ENCODE results near the gene MCEMP1. TPM values are rescaled to one million over a fixed set of nuclear protein-coding genes. Genes with fewer than 3 reads are reported as not detected.
A peak's percentile ranks its signal among the peaks of the same experiment; 100 is the strongest.

Gene MCEMP1
- total and polyA plus RNA-seq, 4 experiments from 2014 or later = not detected

- Histone ChIP-seq H3K4me3 (ENCODE audit: low read length in 2 of 2) (no peak overlapping the region), H3K36me3 (ENCODE audit: insufficient read depth, low read length) (no peaks in the 10 kb centered on the region), H3K4me1 (ENCODE audit: insufficient read depth, low read length) (peaks cover 25% of the 10 kb centered on the region), H3K27me3 (ENCODE audit: insufficient read depth, low read length) (peaks cover 11% of the 10 kb centered on the region), H3K9me3 (ENCODE audit: control insufficient read depth in 1 of 2, low read length in 2 of 2) (no peaks in the 10 kb centered on the region), H3K27ac (ENCODE audit: low read depth, low read length) (no peak overlapping the region)
- H3K27ac Mint-ChIP-seq = no peak overlapping the region
- no peak for DNase-seq
- ChIA-PET CTCF (ENCODE audit: partially characterized antibody) (interaction anchor here (2.2 kb wide), 1 partner anchor 8 kb away, joined by 4 read pairs; the partner anchor contains the start of gene TRAPPC5), POLR2A (ENCODE audit: partially characterized antibody) (no interaction called here)
- peaks cover 12 to 38% (median 25%) of the 10 kb centered on the region in 4 donors for H3K4me1 Mint-ChIP-seq
- no peaks in the 10 kb centered on the region for H3K36me3 Mint-ChIP-seq
- intact Hi-C loops (cut with micrococcal nuclease) = no loop called here
- peaks cover 25 to 39% of the 10 kb centered on the region in 2 donors for H3K27me3 Mint-ChIP-seq
- H3K9me3 Mint-ChIP-seq = peaks cover 0 to 2% (median 0%) of the 10 kb centered on the region in 8 donors
- H3K4me3 Mint-ChIP-seq = no peak overlapping the region
Observed at GRCh38 chr19:7672522-7672921, 4.4 kb upstream of the MCEMP1 start.

GRCh38 chr19:7674010-7675005 lies 2.6 kb upstream of the MCEMP1 start:
- no peaks in the 10 kb centered on the region for H3K36me3 Mint-ChIP-seq
- peak overlapping the region in 1 of 7 donors; percentile 15 for H3K27ac Mint-ChIP-seq
- ChIA-PET POLR2A (ENCODE audit: partially characterized antibody) (interaction anchor here (1.2 kb wide), 1 partner anchor 141 kb away, joined by 3 read pairs; no protein-coding TSS in a partner anchor), CTCF (ENCODE audit: partially characterized antibody) (no interaction called here)
- Histone ChIP-seq H3K27me3 (ENCODE audit: insufficient read depth, low read length) (peaks cover 11% of the 10 kb centered on the region), H3K4me3 (ENCODE audit: low read length in 2 of 2) (no peak overlapping the region), H3K4me1 (ENCODE audit: insufficient read depth, low read length) (peaks cover 31% of the 10 kb centered on the region), H3K27ac (ENCODE audit: low read depth, low read length) (no peak overlapping the region), H3K9me3 (ENCODE audit: control insufficient read depth in 1 of 2, low read length in 2 of 2) (no peaks in the 10 kb centered on the region), H3K36me3 (ENCODE audit: insufficient read depth, low read length) (no peaks in the 10 kb centered on the region)
- H3K4me1 Mint-ChIP-seq = peaks cover 15 to 53% (median 29%) of the 10 kb centered on the region in 4 donors
- intact Hi-C loops (cut with micrococcal nuclease) = no loop called here
- no peak for DNase-seq
- peaks cover 27 to 45% of the 10 kb centered on the region in 2 donors for H3K27me3 Mint-ChIP-seq
- H3K4me3 Mint-ChIP-seq = no peak overlapping the region
- peaks cover 0 to 2% (median 0%) of the 10 kb centered on the region in 8 donors for H3K9me3 Mint-ChIP-seq

GRCh38 chr19:7676376-7676775 lies 514 bp upstream of the MCEMP1 start:
- Histone ChIP-seq H3K36me3 (ENCODE audit: insufficient read depth, low read length) (no peaks in the 10 kb centered on the region), H3K27ac (ENCODE audit: low read depth, low read length) (no peak overlapping the region), H3K27me3 (ENCODE audit: insufficient read depth, low read length) (peaks cover 11% of the 10 kb centered on the region), H3K4me3 (ENCODE audit: low read length in 2 of 2) (no peak overlapping the region), H3K4me1 (ENCODE audit: insufficient read depth, low read length) (peaks cover 38% of the 10 kb centered on the region), H3K9me3 (ENCODE audit: control insufficient read depth in 1 of 2, low read length in 2 of 2) (no peaks in the 10 kb centered on the region)
- no peak for DNase-seq
- ChIA-PET CTCF (ENCODE audit: partially characterized antibody) (interaction anchor here (0.9 to 1.7 kb wide), 4 partner anchors 108 to 127 kb away, joined by 3 to 5 read pairs (median 4); no protein-coding TSS in a partner anchor), POLR2A (ENCODE audit: partially characterized antibody) (no interaction called here)
- Mint-ChIP-seq H3K4me1 (peaks cover 18 to 59% (median 31%) of the 10 kb centered on the region in 4 donors), H3K9me3 (peaks cover 0 to 2% (median 0%) of the 10 kb centered on the region in 8 donors), H3K27me3 (peaks cover 21 to 36% of the 10 kb centered on the region in 2 donors), H3K36me3 (peaks cover 0 to 2% of the 10 kb centered on the region in 2 donors), H3K27ac (peak overlapping the region in 2 of 7 donors; percentile 18 to 27), H3K4me3 (peak overlapping the region in 4 of 8 donors; percentile 43 to 79 (median 59))
- intact Hi-C loops (cut with micrococcal nuclease) = no loop called here

- peaks cover 0 to 2% (median 0%) of the 10 kb centered on the region in 8 donors for H3K9me3 Mint-ChIP-seq
- peaks cover 4 to 10% of the 10 kb centered on the region in 2 donors for H3K36me3 Mint-ChIP-seq
- POLR2A ChIA-PET (ENCODE audit: partially characterized antibody) = no interaction called here
- no peak overlapping the region for H3K27ac ChIP-seq (ENCODE audit: low read depth, low read length)
- H3K9me3 ChIP-seq (ENCODE audit: control insufficient read depth in 1 of 2, low read length in 2 of 2) = no peaks in the 10 kb centered on the region
- H3K4me3 Mint-ChIP-seq = peak overlapping the region in 2 of 8 donors; percentile 25 to 45
- peak overlapping the region in 1 of 7 donors; percentile 84 for H3K27ac Mint-ChIP-seq
- no peak overlapping the region for H3K4me3 ChIP-seq (ENCODE audit: low read length in 2 of 2)
- peaks cover 23 to 61% (median 38%) of the 10 kb centered on the region in 4 donors for H3K4me1 Mint-ChIP-seq
- peaks cover 4% of the 10 kb centered on the region for H3K36me3 ChIP-seq (ENCODE audit: insufficient read depth, low read length)
- CTCF ChIA-PET (ENCODE audit: partially characterized antibody) = interaction anchor here (0.9 to 2.6 kb wide), 4 partner anchors 110 to 126 kb away, joined by 4 to 19 read pairs (median 6); no protein-coding TSS in a partner anchor
- H3K27me3 ChIP-seq (ENCODE audit: insufficient read depth, low read length) = peaks cover 10% of the 10 kb centered on the region
- H3K27me3 Mint-ChIP-seq = peaks cover 16 to 30% of the 10 kb centered on the region in 2 donors
- peaks cover 46% of the 10 kb centered on the region for H3K4me1 ChIP-seq (ENCODE audit: insufficient read depth, low read length)
- DNase-seq = no peak
- intact Hi-C loops (cut with micrococcal nuclease) = no loop called here
Observed at GRCh38 chr19:7677669-7678311, 900 bp downstream of the MCEMP1 start.

GRCh38 chr19:7678971-7679751 lies 2.3 kb downstream of the MCEMP1 start:
- Histone ChIP-seq H3K27ac (ENCODE audit: low read depth, low read length) (no peak overlapping the region), H3K4me1 (ENCODE audit: insufficient read depth, low read length) (peaks cover 46% of the 10 kb centered on the region)
- peaks cover 5 to 16% of the 10 kb centered on the region in 2 donors for H3K36me3 Mint-ChIP-seq

More at GRCh38 chr19:7678971-7679751, 2.3 kb downstream of the MCEMP1 start:
- peak overlapping the region; percentile 62 to 93 (median 80) for H3K4me3 Mint-ChIP-seq
- H3K27me3 Mint-ChIP-seq = peaks cover 14 to 26% of the 10 kb centered on the region in 2 donors
- no peak overlapping the region for H3K4me3 ChIP-seq (ENCODE audit: low read length in 2 of 2)
- ChIA-PET CTCF (ENCODE audit: partially characterized antibody) (interaction anchor here (0.8 to 2.6 kb wide), 4 partner anchors 27 to 122 kb away, joined by 4 to 19 read pairs (median 6); no protein-coding TSS in a partner anchor), POLR2A (ENCODE audit: partially characterized antibody) (no interaction called here)
- no peaks in the 10 kb centered on the region for H3K9me3 ChIP-seq (ENCODE audit: control insufficient read depth in 1 of 2, low read length in 2 of 2)
- H3K27ac Mint-ChIP-seq = peak overlapping the region; percentile 48 to 90 (median 81)
- peaks cover 6% of the 10 kb centered on the region for H3K27me3 ChIP-seq (ENCODE audit: insufficient read depth, low read length)
- peaks cover 0 to 2% (median 0%) of the 10 kb centered on the region in 8 donors for H3K9me3 Mint-ChIP-seq
- H3K4me1 Mint-ChIP-seq = peaks cover 23 to 60% (median 39%) of the 10 kb centered on the region in 4 donors
- peaks cover 6% of the 10 kb centered on the region for H3K36me3 ChIP-seq (ENCODE audit: insufficient read depth, low read length)
- intact Hi-C loops (cut with micrococcal nuclease) = loop anchor here (1.0 kb wide), 2 partner anchors 27 to 120 kb away; no protein-coding TSS in a partner anchor
- peak; percentile 68 to 88 (median 76) for DNase-seq

All from CD4-positive, alpha-beta memory T cell (primary cell).